SKM-1 treated with dmso at 0.1 percent for 144 hours (cell line): ENCODE measurements around the gene LGMN.

ENCODE experiments used
- DNase-seq: peaks from one replicate; lab custom pipeline; 2025; ENCODE audit not compliant: unreplicated experiment; lab: John Stamatoyannopoulos, UW

The LGMN gene

GRCh38 chr14:92655419-92656201, 92.8 kb downstream of the LGMN start:
- no peak for DNase-seq

DNA sequence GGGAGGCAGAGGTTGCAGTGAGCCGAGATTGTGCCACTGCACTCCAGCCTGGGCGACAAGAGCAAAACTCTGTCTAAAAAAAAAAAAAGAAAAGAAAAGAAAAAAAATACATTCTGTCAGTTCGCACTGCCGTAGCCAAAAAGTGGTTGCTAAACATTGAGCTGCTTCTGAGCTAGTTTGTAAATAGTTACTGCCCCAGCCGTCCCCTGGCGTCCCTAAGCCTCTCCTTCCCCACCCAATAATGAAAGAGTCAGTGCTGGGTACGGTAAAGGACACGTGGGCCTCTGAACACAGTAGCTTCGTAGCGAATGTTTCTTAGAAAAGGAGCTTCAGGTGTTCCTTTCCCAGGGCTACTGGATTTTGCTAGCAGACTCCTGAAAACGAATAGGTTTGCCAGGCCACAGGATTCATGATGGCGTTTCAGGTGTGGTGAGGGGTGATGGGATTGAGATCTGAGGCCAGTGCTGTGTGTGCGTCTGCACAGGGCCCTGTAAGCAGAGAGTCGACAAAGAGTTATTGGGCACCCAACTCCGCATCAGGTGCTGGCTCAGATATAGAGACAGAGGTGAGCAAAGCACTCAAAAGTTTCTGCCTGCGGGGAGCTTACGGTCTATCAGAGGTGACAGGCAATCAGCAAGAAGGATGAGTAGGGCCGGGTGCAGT, 94.1 kb downstream of the LGMN start:
- DNase-seq = no peak
